Raji (cell line): ENCODE results near the gene EHMT1.

Source experiments
- POLR2A ChIP-seq: IDR thresholded peaks from 2 replicates; pipeline ENCODE4 v1.6.1; 2011; ENCODE audit warnings: low read depth, low read length, control low read depth; ENCODE audit not compliant: insufficient read depth

EHMT1 gene

GRCh38 chr9:137683262-137683864 lies 64.6 kb downstream of the EHMT1 start:
- TF ChIP-seq POLR2A = no peak

- TF ChIP-seq POLR2A = no peak
Measured at GRCh38 chr9:137685035-137685740, 66.4 kb downstream of the EHMT1 start.

DNA sequence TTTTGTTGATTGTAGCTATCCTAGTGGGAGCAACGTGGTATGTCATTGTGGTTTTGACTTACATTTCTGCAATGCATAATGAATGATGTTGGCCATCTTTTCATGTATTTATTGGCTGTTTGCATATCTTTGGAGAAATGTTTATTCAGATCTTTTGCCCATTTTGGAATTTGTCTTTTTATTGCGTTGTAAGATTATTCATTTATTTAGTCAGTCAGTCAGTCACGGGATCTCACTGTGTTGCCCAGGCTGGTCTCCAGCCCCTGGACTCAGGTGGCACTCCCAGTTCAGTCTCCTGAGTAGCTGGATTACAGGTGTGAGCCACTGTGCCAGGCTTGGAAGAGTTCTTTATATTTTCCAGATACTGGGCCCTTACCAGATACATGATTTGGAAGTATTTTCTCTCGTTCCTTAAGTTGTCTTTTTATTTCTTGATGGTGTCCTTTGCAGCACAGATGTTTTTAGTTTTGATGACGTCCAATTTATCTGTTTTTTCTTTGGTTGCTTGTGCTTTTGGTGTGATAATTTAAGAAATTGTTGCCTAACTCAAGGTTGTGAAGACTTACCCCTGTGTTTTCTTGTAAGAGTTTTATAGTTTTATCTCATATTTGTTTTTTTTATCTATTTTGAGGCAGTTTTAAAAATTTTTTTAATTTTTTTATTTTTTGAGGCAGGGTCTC lies 67.1 kb downstream of the EHMT1 start:
- TF ChIP-seq POLR2A = no peak

GRCh38 chr9:137688261-137688660 lies 69.5 kb downstream of the EHMT1 start:
- TF ChIP-seq POLR2A = no peak

GRCh38 chr9:137688725-137689124 lies 69.9 kb downstream of the EHMT1 start:
- TF ChIP-seq POLR2A = no peak

DNA sequence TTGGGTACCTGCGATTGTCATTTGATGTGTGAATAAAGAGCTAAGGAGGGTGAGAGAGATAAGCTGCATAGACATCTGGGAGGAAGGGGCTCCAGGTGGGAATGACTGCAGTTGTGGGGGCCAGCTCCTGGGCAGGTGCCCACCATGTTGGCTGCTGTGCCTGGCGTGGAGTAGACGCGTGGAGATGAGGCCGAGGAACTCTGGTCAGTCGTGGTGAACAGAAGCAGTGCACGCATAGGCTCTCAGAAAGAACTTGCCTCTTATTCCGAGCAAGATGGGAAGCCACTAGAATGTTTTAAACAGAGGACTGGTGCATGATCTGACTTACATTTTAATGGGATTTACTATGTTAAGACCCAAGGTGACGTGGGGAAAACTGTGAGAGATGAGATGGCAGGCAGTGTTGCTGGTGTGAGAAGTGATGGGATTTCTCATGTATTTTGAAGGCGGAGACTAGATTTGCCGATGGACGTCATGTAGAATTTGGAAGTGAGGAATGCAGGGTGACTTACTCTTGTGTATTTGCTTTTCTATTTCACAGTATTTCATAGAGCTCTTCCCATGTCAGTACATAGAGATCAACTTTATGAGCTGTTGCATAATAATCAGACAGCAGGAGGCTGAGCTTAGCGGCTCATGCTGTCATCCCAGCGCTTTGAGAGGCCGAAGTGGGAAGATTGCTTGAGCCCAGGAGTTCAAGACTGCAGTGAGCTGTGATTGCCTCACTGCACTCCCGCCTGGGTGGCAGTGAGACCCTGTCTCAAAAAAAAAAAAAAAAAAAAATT lies 71.1 kb downstream of the EHMT1 start:
- TF ChIP-seq POLR2A = no peak

DNA sequence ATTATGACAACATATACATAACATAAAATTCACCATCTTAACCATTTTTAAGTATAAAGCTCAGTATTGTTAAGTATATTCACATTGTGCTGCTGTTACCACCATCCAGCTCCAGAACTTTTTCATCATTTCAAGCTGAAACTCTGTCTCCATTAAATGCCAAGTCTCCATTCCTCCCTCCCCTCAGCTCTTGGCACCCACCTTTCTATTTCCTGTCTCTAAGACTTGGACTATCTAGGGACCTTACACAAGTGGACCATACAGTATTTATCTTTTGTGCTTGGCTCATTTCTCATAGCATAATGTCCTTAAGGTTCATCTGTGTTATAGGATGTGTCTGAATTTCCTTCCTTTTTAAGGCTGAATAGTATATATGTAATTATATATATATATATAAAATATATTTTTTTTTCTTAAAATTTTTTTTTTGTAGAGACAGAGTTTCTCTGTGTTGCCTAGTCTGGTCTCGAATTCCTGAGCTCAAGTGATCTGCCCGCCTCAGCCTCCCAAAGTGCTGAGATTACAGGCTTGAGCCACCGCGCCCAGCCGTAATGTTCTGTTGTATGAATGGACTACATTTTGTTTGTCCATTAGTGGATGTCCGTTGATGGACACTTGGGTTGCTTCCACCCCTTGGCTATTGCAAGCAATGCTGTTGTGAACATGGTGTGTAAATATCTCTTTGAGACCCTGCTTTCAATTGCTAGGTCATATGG lies 72.3 kb downstream of the EHMT1 start:
- TF ChIP-seq POLR2A = no peak

DNA sequence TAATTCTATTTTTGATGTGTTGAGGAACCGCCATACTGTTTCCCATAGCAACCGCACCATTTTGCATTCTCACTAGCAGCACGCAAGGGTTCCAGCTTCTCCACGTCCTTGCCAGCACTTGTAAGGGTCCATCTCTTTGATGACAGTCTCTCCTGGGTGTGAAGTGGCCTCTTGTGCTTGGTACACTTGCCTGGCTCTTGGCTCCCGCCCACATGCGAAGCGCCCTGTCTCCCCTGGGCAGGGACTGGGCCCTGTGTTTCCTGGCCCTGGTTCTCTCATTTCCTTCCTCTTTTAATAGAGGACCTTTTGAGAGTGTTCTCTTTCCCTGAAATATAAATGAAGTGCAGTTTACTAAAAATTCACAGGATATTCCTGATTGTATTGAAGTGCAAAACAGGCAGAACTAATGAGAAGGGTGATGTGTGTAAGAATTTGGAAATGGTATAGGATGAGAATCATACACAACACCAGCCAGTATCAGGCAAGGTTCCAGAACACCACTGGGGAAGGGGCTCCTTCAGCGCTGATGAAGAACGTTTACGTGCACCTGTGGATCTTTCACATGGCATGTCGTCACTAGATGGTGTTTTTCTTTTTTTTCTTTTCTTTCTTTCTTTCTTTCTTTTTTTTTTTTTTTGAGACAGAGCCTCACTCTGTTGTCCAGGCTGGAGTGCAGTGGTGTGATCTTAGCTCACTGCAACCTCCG lies 73.0 kb downstream of the EHMT1 start:
- no peak for TF ChIP-seq POLR2A

DNA sequence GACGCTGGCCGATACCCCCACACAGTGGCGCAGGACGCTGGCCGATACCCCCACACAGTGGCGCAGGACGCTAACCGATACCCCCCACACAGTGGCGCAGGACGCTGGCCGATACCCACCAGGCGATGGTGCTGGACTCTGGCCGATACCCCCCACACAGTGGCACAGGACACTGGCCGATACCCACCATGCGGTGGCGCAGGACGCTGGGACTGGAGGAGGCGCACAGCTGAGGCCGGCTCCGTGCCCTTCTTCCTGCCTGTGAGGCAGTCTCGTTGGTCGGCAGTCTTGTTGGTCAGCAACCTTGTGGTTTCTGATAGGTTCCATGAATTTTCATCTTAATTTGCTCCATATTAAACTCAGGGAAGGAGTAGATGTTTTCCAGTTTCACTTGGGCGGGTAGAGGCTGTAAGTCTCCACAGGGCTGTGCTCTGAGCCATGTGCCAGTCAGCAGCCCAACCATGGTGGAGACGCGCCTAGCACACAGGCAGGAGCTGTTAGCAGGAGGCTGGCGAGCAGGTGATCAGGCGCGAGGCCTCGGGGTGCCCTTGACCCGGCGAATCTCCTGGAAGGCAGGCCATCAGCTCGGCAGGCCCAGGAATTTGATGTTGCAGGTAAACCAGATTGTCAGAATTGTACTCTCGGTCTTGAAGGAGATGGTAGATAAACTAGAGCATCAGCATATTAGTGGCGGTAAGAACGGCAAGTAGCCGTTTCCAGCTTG lies 75.6 kb downstream of the EHMT1 start:
- TF ChIP-seq POLR2A = no peak

GRCh38 chr9:137694962-137695875 lies 76.4 kb downstream of the EHMT1 start:
- no peak for TF ChIP-seq POLR2A

- TF ChIP-seq POLR2A = no peak
Measured at GRCh38 chr9:137696136-137696925, 77.5 kb downstream of the EHMT1 start.

- no peak for TF ChIP-seq POLR2A
Measured at GRCh38 chr9:137697193-137697592, 78.4 kb downstream of the EHMT1 start.
